GM12878 (cell line): ENCODE data around the gene CRTC2. TPM values are rescaled to one million over a fixed set of nuclear protein-coding genes. Genes with fewer than 3 reads are reported as not detected.

Source experiments
- ATAC-seq: fragments of 200-7000 bp; cut with Tn5 transposase; 3 replicates; pipeline ENCODE4 v1.9.1; 2020; ENCODE audit warnings: mild to moderate bottlenecking, moderate library complexity
- BruUV-seq: library from RNA; stranded (reverse); fragments of 400-500 nt; replicated peaks from 2 replicates; lab custom pipeline; 2021; lab: Mats Ljungman, UMichigan
- CTCF ChIA-PET: fragments of 300-600 bp; sonication (Branson Sonifier 250); formaldehyde crosslinking; extraction: SDS; loops from one replicate; lab custom pipeline; 2021; ENCODE audit warnings: inconsistent platforms; lab: Yijun Ruan, JAX
- POLR2A ChIA-PET: fragments of 350-600 bp; formaldehyde crosslinking; extraction: SDS; loops from one replicate; lab custom pipeline; 2021; ENCODE audit warnings: inconsistent platforms; lab: Charles Lee
- RAD21 ChIA-PET: fragments of 300-600 bp; sonication (Branson Sonifier 250); formaldehyde crosslinking; loops from one replicate; lab custom pipeline; 2023; ENCODE audit warnings: antibody characterized with exemption; ENCODE audit not compliant: unreplicated experiment; lab: Charles Lee
- SMC1A ChIA-PET: fragments of 300-600 bp; sonication (Branson Sonifier 250); formaldehyde crosslinking; loops from one replicate; lab custom pipeline; 2023; ENCODE audit not compliant: unreplicated experiment, uncharacterized antibody; lab: Charles Lee
- DNase-seq: peaks from one replicate; pipeline ENCODE4 v3.0.0-alpha.2; 2011; ENCODE audit warnings: low read depth, low spot score
- FAIRE-seq: peaks from 3 replicates; lab custom pipeline; 2011; peaks lifted over from hg19 to GRCh38; lab: Jason Lieb, UNC
- H2AFZ ChIP-seq: 2 replicates; pipeline ENCODE4 v1.6.0; 2011; ENCODE audit warnings: low read depth, low read length, control low read depth; ENCODE audit not compliant: control insufficient read depth
- H3K27ac ChIP-seq: 2 replicates; pipeline ENCODE4 v1.5.1; 2011; ENCODE audit warnings: control low read depth; ENCODE audit not compliant: control insufficient read depth, insufficient read depth
- H3K27me3 ChIP-seq, 2 experiments: replicated peaks in 1 of 2; 2 replicates each; pipeline versions ENCODE4 v1.6.0 to v1.6.1; 2011; ENCODE audit warnings: low read length in 1 of 2; ENCODE audit not compliant: control insufficient read depth in 2 of 2, insufficient read depth in 2 of 2
- H3K36me3 ChIP-seq, 2 experiments: 2 replicates each; pipeline ENCODE4 v1.5.1; 2011; ENCODE audit warnings: low read length in 1 of 2; ENCODE audit not compliant: control insufficient read depth in 2 of 2, insufficient read depth in 2 of 2
- H3K4me1 ChIP-seq: 2 replicates; pipeline ENCODE4 v1.6.1; 2011; ENCODE audit warnings: mild to moderate bottlenecking, low read length, moderate library complexity, mixed read lengths; ENCODE audit not compliant: control insufficient read depth, insufficient read depth
- H3K4me2 ChIP-seq: 2 replicates; pipeline ENCODE4 v1.6.0; 2011; ENCODE audit warnings: control low read depth; ENCODE audit not compliant: control insufficient read depth, insufficient read depth
- H3K4me3 ChIP-seq: fragments of 200-600 bp; sonication (generic); 2 replicates; pipeline ENCODE4 v1.5.1; 2016
- H3K79me2 ChIP-seq: 2 replicates; pipeline ENCODE4 v1.6.0; 2011; ENCODE audit warnings: low read length; ENCODE audit not compliant: control insufficient read depth, insufficient read depth
- H3K9ac ChIP-seq: 2 replicates; pipeline ENCODE4 v1.8.0; 2011; ENCODE audit warnings: low read length, control low read depth, mixed read lengths; ENCODE audit not compliant: control insufficient read depth, insufficient read depth
- H3K9me3 ChIP-seq: replicated peaks from 3 replicates; pipeline ENCODE4 v1.5.1; 2011; ENCODE audit warnings: mild to moderate bottlenecking, low read length; ENCODE audit not compliant: control insufficient read depth, insufficient read depth
- H4K20me1 ChIP-seq: 2 replicates; pipeline ENCODE4 v1.6.0; 2011; ENCODE audit not compliant: control insufficient read depth, insufficient read depth
- EED ChIP-seq: sonication (generic); IDR thresholded peaks from 2 replicates; pipeline ENCODE4 v1.6.1; 2016; ENCODE audit warnings: antibody characterized with exemption, low read depth
- GABPA ChIP-seq: IDR thresholded peaks from 2 replicates; pipeline ENCODE4 v1.6.1; 2014; ENCODE audit warnings: antibody characterized with exemption, low read depth, mild to moderate bottlenecking, inconsistent platforms
- JUNB ChIP-seq: IDR thresholded peaks from 2 replicates; pipeline ENCODE4 v1.6.1; 2016; ENCODE audit warnings: antibody characterized with exemption, mild to moderate bottlenecking
- NR2C1 ChIP-seq: fragments of 450-650 bp; IDR thresholded peaks from 2 replicates; pipeline ENCODE4 v1.6.1; 2017; ENCODE audit warnings: antibody characterized with exemption, mild to moderate bottlenecking, moderate library complexity
- POLR2A ChIP-seq: IDR thresholded peaks from 2 replicates; pipeline ENCODE4 v1.6.1; 2011; ENCODE audit warnings: low read depth, mild to moderate bottlenecking, low read length
- POLR2AphosphoS2 ChIP-seq: IDR thresholded peaks from 2 replicates; pipeline ENCODE4 v1.6.1; 2011; ENCODE audit warnings: low read depth, mild to moderate bottlenecking, low read length, improper control_type of control experiment, moderate library complexity
- RBBP5 ChIP-seq: fragments of 200-600 bp; sonication (generic); conservative IDR thresholded peaks from 2 replicates; pipeline ENCODE4 v1.6.1; 2016
- SP1 ChIP-seq: IDR thresholded peaks from one replicate; pipeline ENCODE4 v1.6.1; 2011; ENCODE audit warnings: low read depth, low read length
- ZSCAN29 ChIP-seq: fragments of 450-650 bp; IDR thresholded peaks from 2 replicates; pipeline ENCODE4 v1.6.1; 2017; ENCODE audit warnings: mild to moderate bottlenecking, moderate library complexity
- WGBS: methylation state at CpG from one replicate; pipeline ENCODE4 v1.1.6; 2016; ENCODE audit warnings: low lambda C conversion rate; ENCODE audit not compliant: insufficient replicate concordance, insufficient coverage; ENCODE audit errors: missing lambda C conversion rate; 5-methylcytosine and 5-hydroxymethylcytosine counted together
- in situ Hi-C: fragments of 300-500 bp; cut with MboI; formaldehyde crosslinking; loops from 9 replicates; pipeline ENCODE4 v1.14.3; 2018; ENCODE audit warnings: mixed read lengths
- intact Hi-C: fragments of 100-400 bp; cut with micrococcal nuclease; formaldehyde crosslinking; loops from one replicate; pipeline ENCODE4 v1.14.2; 2022; ENCODE audit not compliant: unreplicated experiment
- polyA plus RNA-seq, 11 experiments: library from polyadenylated mRNA; depleted of rRNA in 4 of 11; unstranded in 6 of 11; stranded (reverse) in 5 of 11; fragments of >200 nt; fragmentation: Nextera tagmentation in 4 of 11; fragmentation: Illumina TruSeq in 1 of 11; extraction: Ambion mirVana in 4 of 11; extraction: Trizol in 1 of 11; gene quantifications; 1 replicate in 1 of 11; 2 replicates in 10 of 11; pipeline versions ENCODE4 v1.2.1 to v1.2.3, GENCODE V29; 2011 to 2016; ENCODE audit warnings: inconsistent platforms in 2 of 11, missing spikeins in 2 of 11, low read depth in 1 of 11
- total RNA-seq, 4 experiments: library from RNA; depleted of rRNA in 3 of 4; stranded (reverse); fragments of >200 nt in 3 of 4; fragmentation: Illumina TruSeq in 1 of 4; extraction: Trizol in 1 of 4; gene quantifications; 2 replicates each; pipeline versions ENCODE4 v1.2.1 to v1.2.3, GENCODE V29; 2013 to 2021
- TF ChIP-seq, protein P1 (sequence below): fragments of 450-650 bp; IDR thresholded peaks from 2 replicates; pipeline ENCODE4 v1.6.1; 2017; ENCODE audit warnings: low read depth, mild to moderate bottlenecking, moderate library complexity
- TF ChIP-seq, protein P2 (sequence below): IDR thresholded peaks from 2 replicates; pipeline ENCODE4 v1.6.1; 2012; ENCODE audit warnings: mild to moderate bottlenecking, low read depth, low read length
- TF ChIP-seq, protein P3 (sequence below): IDR thresholded peaks from 2 replicates; pipeline ENCODE4 v1.6.1; 2012; ENCODE audit warnings: improper control_type of control experiment, low read depth, low read length; ENCODE audit not compliant: insufficient replicate concordance

CRTC2 gene
- total and polyA plus RNA-seq, 10 of the 15 experiments (the other 5 are each of a cell fraction or from before 2014, with no cell fraction given): 5.1 to 57.9 (median 32.7) TPM

DNA sequence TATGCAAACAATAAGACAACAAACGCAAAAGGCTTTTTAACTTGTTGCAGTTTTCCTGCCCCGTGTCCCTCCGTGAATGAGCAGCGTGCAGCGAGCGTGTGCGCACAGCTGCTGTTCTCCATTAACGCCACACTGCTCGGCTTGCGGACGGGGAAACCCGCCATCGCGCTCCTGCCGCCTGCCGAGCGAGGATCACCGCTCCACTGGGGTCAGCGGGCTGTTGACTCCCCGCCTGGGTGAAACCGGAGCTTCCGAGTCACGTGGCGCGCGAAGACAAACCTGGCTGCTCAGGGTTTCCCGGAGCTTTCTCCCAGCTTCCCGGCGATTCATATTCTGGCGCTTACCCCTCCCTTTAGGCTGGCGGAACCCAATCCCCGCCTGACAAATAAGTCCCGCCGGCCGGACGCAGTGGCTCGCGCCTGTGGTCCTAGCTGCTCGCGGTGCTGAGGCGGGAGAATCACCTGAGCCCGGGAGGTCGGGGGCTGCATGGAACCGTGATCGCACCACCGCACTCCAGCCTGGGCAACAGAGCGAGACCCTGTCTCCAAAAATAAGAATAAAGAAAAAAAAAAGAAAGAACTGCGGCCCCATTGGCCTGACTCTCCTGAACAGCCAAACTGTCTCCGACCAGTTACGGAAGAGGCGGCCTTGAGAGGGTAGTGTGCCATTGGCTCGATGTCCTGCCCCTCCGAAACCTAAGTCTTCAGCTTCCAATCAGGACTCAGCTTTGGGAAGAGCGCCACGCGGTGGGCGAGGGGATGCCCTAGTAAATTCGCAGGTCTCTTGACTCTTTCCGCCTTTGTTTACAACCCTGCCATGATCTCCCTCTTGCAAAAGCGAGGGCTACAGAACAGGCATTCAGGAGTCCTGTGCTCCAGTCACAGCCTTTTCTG is 8.9 kb upstream of the CRTC2 start, which contains the start of gene CREB3L4:
TSS of gene CREB3L4 (plus strand) at position 796 of the 893 bp plus-strand sequence. CDS start 624 bp downstream, outside the sequence.
- Histone ChIP-seq H4K20me1 (no peaks in the 10 kb centered on the region; the same call in 1 of the 2 replicates), H3K4me1 (peaks cover 15% of the 10 kb centered on the region), H3K4me2 (peak within 1 kb of the TSS; percentile 91), H3K4me3 (peak within 1 kb of the TSS; percentile 92), H3K36me3 (no peaks in the 10 kb centered on the region), H3K27me3 (no peaks in the 10 kb centered on the region), H3K79me2 (peaks cover 42% of the 10 kb centered on the region), H3K9me3 (no peaks in the 10 kb centered on the region), H2AFZ (peak within 1 kb of the TSS; percentile 90), H3K27ac (peak within 1 kb of the TSS; percentile 91), H3K9ac (peak within 1 kb of the TSS; percentile 94)
- ChIA-PET CTCF (interaction anchor here (0.6 to 7.1 kb wide), 15 partner anchors 10 to 395 kb away, joined by 3 to 64 read pairs (median 12); partner anchors contain the start of genes DENND4B, GATAD2B, JTB and RAB13), SMC1A (interaction anchor here (0.7 to 7.7 kb wide), 18 partner anchors 9 to 291 kb away, joined by 3 to 82 read pairs (median 4); partner anchors contain the start of genes CRTC2, DENND4B, GATAD2B and JTB), RAD21 (interaction anchor here (0.8 to 6.4 kb wide), 17 partner anchors 8 to 289 kb away, joined by 3 to 42 read pairs (median 5); partner anchors contain the start of genes CRTC2, DENND4B, JTB and NPR1), POLR2A (interaction anchor here (0.6 to 10.0 kb wide), 18 partner anchors 9 to 368 kb away, joined by 3 to 132 read pairs (median 5); partner anchors contain the start of genes CRTC2, DENND4B, GATAD2B and JTB)
- intact Hi-C loops: loop anchor here (1.0 to 5.0 kb wide), 3 partner anchors 22 to 160 kb away; no protein-coding TSS in a partner anchor
- FAIRE-seq (peak; percentile 97), ATAC-seq (peak; percentile 88), DNase-seq (peak; percentile 95)
- WGBS: 1% methylated on average over 60 of the region's 60 CpGs
- BruUV-seq: TSS peak; percentile 63
- in situ Hi-C loops: no loop called here
- TF ChIP-seq JUNB (no peak), GABPA (no peak), NR2C1 (0 out of 2 replicates have a peak, but pooled peaks have one; percentile 7), POLR2A (peak; percentile 90), EED (peak; percentile 66), RBBP5 (no peak), SP1 (peak; percentile 99), ZSCAN29 (no peak), POLR2AphosphoS2 (no peak; the same call in 1 of the 2 replicates)
- TF ChIP-seq, protein P1, sequence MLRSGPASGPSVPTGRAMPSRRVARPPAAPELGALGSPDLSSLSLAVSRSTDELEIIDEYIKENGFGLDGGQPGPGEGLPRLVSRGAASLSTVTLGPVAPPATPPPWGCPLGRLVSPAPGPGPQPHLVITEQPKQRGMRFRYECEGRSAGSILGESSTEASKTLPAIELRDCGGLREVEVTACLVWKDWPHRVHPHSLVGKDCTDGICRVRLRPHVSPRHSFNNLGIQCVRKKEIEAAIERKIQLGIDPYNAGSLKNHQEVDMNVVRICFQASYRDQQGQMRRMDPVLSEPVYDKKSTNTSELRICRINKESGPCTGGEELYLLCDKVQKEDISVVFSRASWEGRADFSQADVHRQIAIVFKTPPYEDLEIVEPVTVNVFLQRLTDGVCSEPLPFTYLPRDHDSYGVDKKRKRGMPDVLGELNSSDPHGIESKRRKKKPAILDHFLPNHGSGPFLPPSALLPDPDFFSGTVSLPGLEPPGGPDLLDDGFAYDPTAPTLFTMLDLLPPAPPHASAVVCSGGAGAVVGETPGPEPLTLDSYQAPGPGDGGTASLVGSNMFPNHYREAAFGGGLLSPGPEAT: peak; percentile 89
- TF ChIP-seq, protein P2, sequence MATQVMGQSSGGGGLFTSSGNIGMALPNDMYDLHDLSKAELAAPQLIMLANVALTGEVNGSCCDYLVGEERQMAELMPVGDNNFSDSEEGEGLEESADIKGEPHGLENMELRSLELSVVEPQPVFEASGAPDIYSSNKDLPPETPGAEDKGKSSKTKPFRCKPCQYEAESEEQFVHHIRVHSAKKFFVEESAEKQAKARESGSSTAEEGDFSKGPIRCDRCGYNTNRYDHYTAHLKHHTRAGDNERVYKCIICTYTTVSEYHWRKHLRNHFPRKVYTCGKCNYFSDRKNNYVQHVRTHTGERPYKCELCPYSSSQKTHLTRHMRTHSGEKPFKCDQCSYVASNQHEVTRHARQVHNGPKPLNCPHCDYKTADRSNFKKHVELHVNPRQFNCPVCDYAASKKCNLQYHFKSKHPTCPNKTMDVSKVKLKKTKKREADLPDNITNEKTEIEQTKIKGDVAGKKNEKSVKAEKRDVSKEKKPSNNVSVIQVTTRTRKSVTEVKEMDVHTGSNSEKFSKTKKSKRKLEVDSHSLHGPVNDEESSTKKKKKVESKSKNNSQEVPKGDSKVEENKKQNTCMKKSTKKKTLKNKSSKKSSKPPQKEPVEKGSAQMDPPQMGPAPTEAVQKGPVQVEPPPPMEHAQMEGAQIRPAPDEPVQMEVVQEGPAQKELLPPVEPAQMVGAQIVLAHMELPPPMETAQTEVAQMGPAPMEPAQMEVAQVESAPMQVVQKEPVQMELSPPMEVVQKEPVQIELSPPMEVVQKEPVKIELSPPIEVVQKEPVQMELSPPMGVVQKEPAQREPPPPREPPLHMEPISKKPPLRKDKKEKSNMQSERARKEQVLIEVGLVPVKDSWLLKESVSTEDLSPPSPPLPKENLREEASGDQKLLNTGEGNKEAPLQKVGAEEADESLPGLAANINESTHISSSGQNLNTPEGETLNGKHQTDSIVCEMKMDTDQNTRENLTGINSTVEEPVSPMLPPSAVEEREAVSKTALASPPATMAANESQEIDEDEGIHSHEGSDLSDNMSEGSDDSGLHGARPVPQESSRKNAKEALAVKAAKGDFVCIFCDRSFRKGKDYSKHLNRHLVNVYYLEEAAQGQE: no peak
- TF ChIP-seq, protein P3, sequence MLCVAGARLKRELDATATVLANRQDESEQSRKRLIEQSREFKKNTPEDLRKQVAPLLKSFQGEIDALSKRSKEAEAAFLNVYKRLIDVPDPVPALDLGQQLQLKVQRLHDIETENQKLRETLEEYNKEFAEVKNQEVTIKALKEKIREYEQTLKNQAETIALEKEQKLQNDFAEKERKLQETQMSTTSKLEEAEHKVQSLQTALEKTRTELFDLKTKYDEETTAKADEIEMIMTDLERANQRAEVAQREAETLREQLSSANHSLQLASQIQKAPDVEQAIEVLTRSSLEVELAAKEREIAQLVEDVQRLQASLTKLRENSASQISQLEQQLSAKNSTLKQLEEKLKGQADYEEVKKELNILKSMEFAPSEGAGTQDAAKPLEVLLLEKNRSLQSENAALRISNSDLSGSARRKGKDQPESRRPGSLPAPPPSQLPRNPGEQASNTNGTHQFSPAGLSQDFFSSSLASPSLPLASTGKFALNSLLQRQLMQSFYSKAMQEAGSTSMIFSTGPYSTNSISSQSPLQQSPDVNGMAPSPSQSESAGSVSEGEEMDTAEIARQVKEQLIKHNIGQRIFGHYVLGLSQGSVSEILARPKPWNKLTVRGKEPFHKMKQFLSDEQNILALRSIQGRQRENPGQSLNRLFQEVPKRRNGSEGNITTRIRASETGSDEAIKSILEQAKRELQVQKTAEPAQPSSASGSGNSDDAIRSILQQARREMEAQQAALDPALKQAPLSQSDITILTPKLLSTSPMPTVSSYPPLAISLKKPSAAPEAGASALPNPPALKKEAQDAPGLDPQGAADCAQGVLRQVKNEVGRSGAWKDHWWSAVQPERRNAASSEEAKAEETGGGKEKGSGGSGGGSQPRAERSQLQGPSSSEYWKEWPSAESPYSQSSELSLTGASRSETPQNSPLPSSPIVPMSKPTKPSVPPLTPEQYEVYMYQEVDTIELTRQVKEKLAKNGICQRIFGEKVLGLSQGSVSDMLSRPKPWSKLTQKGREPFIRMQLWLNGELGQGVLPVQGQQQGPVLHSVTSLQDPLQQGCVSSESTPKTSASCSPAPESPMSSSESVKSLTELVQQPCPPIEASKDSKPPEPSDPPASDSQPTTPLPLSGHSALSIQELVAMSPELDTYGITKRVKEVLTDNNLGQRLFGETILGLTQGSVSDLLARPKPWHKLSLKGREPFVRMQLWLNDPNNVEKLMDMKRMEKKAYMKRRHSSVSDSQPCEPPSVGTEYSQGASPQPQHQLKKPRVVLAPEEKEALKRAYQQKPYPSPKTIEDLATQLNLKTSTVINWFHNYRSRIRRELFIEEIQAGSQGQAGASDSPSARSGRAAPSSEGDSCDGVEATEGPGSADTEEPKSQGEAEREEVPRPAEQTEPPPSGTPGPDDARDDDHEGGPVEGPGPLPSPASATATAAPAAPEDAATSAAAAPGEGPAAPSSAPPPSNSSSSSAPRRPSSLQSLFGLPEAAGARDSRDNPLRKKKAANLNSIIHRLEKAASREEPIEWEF: no peak
